GM12878 (cell line): ENCODE data around the gene SHC1. TPM values are rescaled to one million over a fixed set of nuclear protein-coding genes. Genes with fewer than 3 reads are reported as not detected.

ENCODE experiments used
- ATAC-seq: fragments of 200-7000 bp; cut with Tn5 transposase; 3 replicates; pipeline ENCODE4 v1.9.1; 2020; ENCODE audit warnings: mild to moderate bottlenecking, moderate library complexity
- BruUV-seq: library from RNA; stranded (reverse); fragments of 400-500 nt; replicated peaks from 2 replicates; lab custom pipeline; 2021; lab: Mats Ljungman, UMichigan
- CTCF ChIA-PET: fragments of 300-600 bp; sonication (Branson Sonifier 250); formaldehyde crosslinking; extraction: SDS; loops from one replicate; lab custom pipeline; 2021; ENCODE audit warnings: inconsistent platforms; lab: Yijun Ruan, JAX
- POLR2A ChIA-PET: fragments of 350-600 bp; formaldehyde crosslinking; extraction: SDS; loops from one replicate; lab custom pipeline; 2021; ENCODE audit warnings: inconsistent platforms; lab: Charles Lee
- RAD21 ChIA-PET: fragments of 300-600 bp; sonication (Branson Sonifier 250); formaldehyde crosslinking; loops from one replicate; lab custom pipeline; 2023; ENCODE audit warnings: antibody characterized with exemption; ENCODE audit not compliant: unreplicated experiment; lab: Charles Lee
- SMC1A ChIA-PET: fragments of 300-600 bp; sonication (Branson Sonifier 250); formaldehyde crosslinking; loops from one replicate; lab custom pipeline; 2023; ENCODE audit not compliant: unreplicated experiment, uncharacterized antibody; lab: Charles Lee
- DNase-seq: peaks from one replicate; pipeline ENCODE4 v3.0.0-alpha.2; 2011; ENCODE audit warnings: low read depth, low spot score
- FAIRE-seq: peaks from 3 replicates; lab custom pipeline; 2011; peaks lifted over from hg19 to GRCh38; lab: Jason Lieb, UNC
- H2AFZ ChIP-seq: 2 replicates; pipeline ENCODE4 v1.6.0; 2011; ENCODE audit warnings: low read depth, low read length, control low read depth; ENCODE audit not compliant: control insufficient read depth
- H3K27ac ChIP-seq: 2 replicates; pipeline ENCODE4 v1.5.1; 2011; ENCODE audit warnings: control low read depth; ENCODE audit not compliant: control insufficient read depth, insufficient read depth
- H3K27me3 ChIP-seq, 2 experiments: replicated peaks in 1 of 2; 2 replicates each; pipeline versions ENCODE4 v1.6.0 to v1.6.1; 2011; ENCODE audit warnings: low read length in 1 of 2; ENCODE audit not compliant: control insufficient read depth in 2 of 2, insufficient read depth in 2 of 2
- H3K36me3 ChIP-seq, 2 experiments: 2 replicates each; pipeline ENCODE4 v1.5.1; 2011; ENCODE audit warnings: low read length in 1 of 2; ENCODE audit not compliant: control insufficient read depth in 2 of 2, insufficient read depth in 2 of 2
- H3K4me1 ChIP-seq: 2 replicates; pipeline ENCODE4 v1.6.1; 2011; ENCODE audit warnings: mild to moderate bottlenecking, low read length, moderate library complexity, mixed read lengths; ENCODE audit not compliant: control insufficient read depth, insufficient read depth
- H3K4me2 ChIP-seq: 2 replicates; pipeline ENCODE4 v1.6.0; 2011; ENCODE audit warnings: control low read depth; ENCODE audit not compliant: control insufficient read depth, insufficient read depth
- H3K4me3 ChIP-seq: fragments of 200-600 bp; sonication (generic); 2 replicates; pipeline ENCODE4 v1.5.1; 2016
- H3K79me2 ChIP-seq: 2 replicates; pipeline ENCODE4 v1.6.0; 2011; ENCODE audit warnings: low read length; ENCODE audit not compliant: control insufficient read depth, insufficient read depth
- H3K9ac ChIP-seq: 2 replicates; pipeline ENCODE4 v1.8.0; 2011; ENCODE audit warnings: low read length, control low read depth, mixed read lengths; ENCODE audit not compliant: control insufficient read depth, insufficient read depth
- H3K9me3 ChIP-seq: replicated peaks from 3 replicates; pipeline ENCODE4 v1.5.1; 2011; ENCODE audit warnings: mild to moderate bottlenecking, low read length; ENCODE audit not compliant: control insufficient read depth, insufficient read depth
- H4K20me1 ChIP-seq: 2 replicates; pipeline ENCODE4 v1.6.0; 2011; ENCODE audit not compliant: control insufficient read depth, insufficient read depth
- CHD1 ChIP-seq: IDR thresholded peaks from 2 replicates; pipeline ENCODE4 v1.6.1; 2012; ENCODE audit warnings: low read depth, low read length, improper control_type of control experiment
- CTCF ChIP-seq, 3 experiments: IDR thresholded peaks in 2 of 3; conservative IDR thresholded peaks in 1 of 3; 2 replicates each; pipeline ENCODE4 v1.5.1; 2011; ENCODE audit warnings: low read depth in 3 of 3, low read length in 3 of 3, mild to moderate bottlenecking in 3 of 3, control low read depth in 2 of 3, moderate library complexity in 2 of 3, inconsistent platforms in 1 of 3, mixed read lengths in 1 of 3; ENCODE audit not compliant: control insufficient read depth in 2 of 3, insufficient read depth in 1 of 3; ENCODE audit errors: extremely low read depth in 1 of 3
- DPF2 ChIP-seq: fragments of 450-650 bp; IDR thresholded peaks from 2 replicates; pipeline ENCODE4 v1.6.1; 2017; ENCODE audit warnings: mild to moderate bottlenecking
- MYC ChIP-seq: IDR thresholded peaks from 2 replicates; pipeline ENCODE4 v1.6.1; 2011; ENCODE audit warnings: mild to moderate bottlenecking, low read length, moderate library complexity, inconsistent platforms; ENCODE audit not compliant: insufficient read depth, insufficient replicate concordance, insufficient read length, severe bottlenecking
- NFIC ChIP-seq: IDR thresholded peaks from 2 replicates; pipeline ENCODE4 v1.6.1; 2012; ENCODE audit warnings: low read depth, mild to moderate bottlenecking, inconsistent platforms, low read length, moderate library complexity
- NFYA ChIP-seq: IDR thresholded peaks from 2 replicates; pipeline ENCODE4 v1.6.1; 2011; ENCODE audit warnings: low read depth, mild to moderate bottlenecking, low read length, improper control_type of control experiment, borderline replicate concordance
- POLR2A ChIP-seq: IDR thresholded peaks from 2 replicates; pipeline ENCODE4 v1.6.1; 2011; ENCODE audit warnings: low read depth, mild to moderate bottlenecking, low read length
- POLR2AphosphoS2 ChIP-seq: IDR thresholded peaks from 2 replicates; pipeline ENCODE4 v1.6.1; 2011; ENCODE audit warnings: low read depth, mild to moderate bottlenecking, low read length, improper control_type of control experiment, moderate library complexity
- RUNX3 ChIP-seq: IDR thresholded peaks from 2 replicates; pipeline ENCODE4 v1.6.1; 2012; ENCODE audit warnings: low read length, inconsistent platforms
- ZBTB11 ChIP-seq: fragments of 450-650 bp; formaldehyde crosslinking; IDR thresholded peaks from 2 replicates; pipeline ENCODE4 v1.5.0; 2022; ENCODE audit warnings: mild to moderate bottlenecking, missing genetic modification characterization
- WGBS: methylation state at CpG from one replicate; pipeline ENCODE4 v1.1.6; 2016; ENCODE audit warnings: low lambda C conversion rate; ENCODE audit not compliant: insufficient replicate concordance, insufficient coverage; ENCODE audit errors: missing lambda C conversion rate; 5-methylcytosine and 5-hydroxymethylcytosine counted together
- in situ Hi-C: fragments of 300-500 bp; cut with MboI; formaldehyde crosslinking; loops from 9 replicates; pipeline ENCODE4 v1.14.3; 2018; ENCODE audit warnings: mixed read lengths
- intact Hi-C: fragments of 100-400 bp; cut with micrococcal nuclease; formaldehyde crosslinking; loops from one replicate; pipeline ENCODE4 v1.14.2; 2022; ENCODE audit not compliant: unreplicated experiment
- polyA plus RNA-seq, 11 experiments: library from polyadenylated mRNA; depleted of rRNA in 4 of 11; unstranded in 6 of 11; stranded (reverse) in 5 of 11; fragments of >200 nt; fragmentation: Nextera tagmentation in 4 of 11; fragmentation: Illumina TruSeq in 1 of 11; extraction: Ambion mirVana in 4 of 11; extraction: Trizol in 1 of 11; gene quantifications; 1 replicate in 1 of 11; 2 replicates in 10 of 11; pipeline versions ENCODE4 v1.2.1 to v1.2.3, GENCODE V29; 2011 to 2016; ENCODE audit warnings: inconsistent platforms in 2 of 11, missing spikeins in 2 of 11, low read depth in 1 of 11
- total RNA-seq, 4 experiments: library from RNA; depleted of rRNA in 3 of 4; stranded (reverse); fragments of >200 nt in 3 of 4; fragmentation: Illumina TruSeq in 1 of 4; extraction: Trizol in 1 of 4; gene quantifications; 2 replicates each; pipeline versions ENCODE4 v1.2.1 to v1.2.3, GENCODE V29; 2013 to 2021
- TF ChIP-seq, protein P1 (sequence below): fragments of 450-650 bp; IDR thresholded peaks from 2 replicates; pipeline ENCODE4 v1.6.1; 2017; ENCODE audit warnings: mild to moderate bottlenecking, low read depth, inconsistent platforms; ENCODE audit not compliant: poor library complexity, severe bottlenecking

The SHC1 gene
- total and polyA plus RNA-seq, 10 of the 15 experiments (the other 5 are each of a cell fraction or from before 2014, with no cell fraction given), result 2.6 to 49.3 (median 25.2) TPM

DNA sequence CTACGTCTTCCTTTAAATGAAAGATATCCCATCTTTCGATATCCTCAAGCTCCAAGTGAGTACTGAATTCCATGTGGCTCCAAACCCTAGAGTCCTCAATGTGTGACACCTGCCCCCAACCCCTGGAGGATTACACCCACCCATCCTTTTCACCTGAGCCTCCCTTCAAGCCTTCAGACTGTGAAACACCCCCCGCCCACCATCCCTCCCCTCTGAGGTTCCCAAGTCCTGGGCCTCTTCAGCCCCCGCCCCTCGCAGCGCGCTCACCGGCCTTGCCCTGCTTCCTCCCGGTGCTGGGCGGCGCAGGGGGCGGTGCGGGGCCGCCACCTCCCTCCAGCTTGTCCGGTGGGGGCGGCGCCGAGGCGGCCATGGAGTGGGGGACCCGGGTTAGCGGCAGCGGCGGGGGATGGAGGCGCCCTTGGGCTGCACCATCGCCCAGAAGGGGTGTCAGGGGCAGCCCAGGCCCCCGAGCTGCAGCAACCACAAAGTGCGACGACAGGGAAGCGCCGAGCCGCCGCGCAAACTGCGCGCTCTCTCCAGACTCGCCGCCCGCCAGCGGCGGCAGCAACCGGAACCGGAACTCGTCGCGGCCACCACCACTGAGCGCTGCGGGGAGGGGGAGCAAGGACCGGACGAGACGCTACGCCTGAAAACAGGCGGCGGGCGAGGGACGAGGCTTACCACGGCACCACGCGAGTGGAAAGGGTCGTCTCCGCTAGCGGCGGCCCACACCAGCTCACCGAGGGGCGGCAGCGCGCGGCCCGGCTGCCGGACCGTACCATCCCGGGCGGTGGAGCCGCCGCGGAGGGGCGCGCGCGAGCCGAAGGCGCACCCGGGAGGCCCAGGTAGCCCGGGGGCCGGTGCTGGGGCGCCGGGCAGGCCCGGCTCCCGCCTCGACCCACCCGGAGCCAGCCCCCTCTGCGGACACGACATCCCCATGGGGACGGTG is 9.1 kb downstream of the SHC1 start, which contains the start of gene PYGO2:
Gene PYGO2, minus strand, starts transcription at position 576 of the 949 bp plus-strand sequence. Its CDS starts 206 bp downstream, at position 370.
- WGBS, result 1% methylated on average over 66 of the region's 93 CpGs
- H3K36me3 ChIP-seq, result peaks cover 9 to 12% of the 10 kb centered on the region in 2 experiments; a peak in 3 of 4 replicates
- peak; percentile 54 for FAIRE-seq
- SMC1A ChIA-PET, result interaction anchor here (0.8 to 3.1 kb wide), 12 partner anchors 8 to 61 kb away, joined by 3 to 14 read pairs (median 4); partner anchors contain the start of genes CKS1B, FLAD1 and SHC1
- no peak for DNase-seq
- ATAC-seq, result peak; percentile 94
- RAD21 ChIA-PET, result interaction anchor here (0.6 to 2.4 kb wide), 7 partner anchors 9 to 90 kb away, joined by 3 to 15 read pairs (median 5); partner anchors contain the start of genes ADAM15, PMVK and SHC1
- peak within 1 kb of the TSS; percentile 81 for H3K9ac ChIP-seq
- no peaks in the 10 kb centered on the region for H3K9me3 ChIP-seq
- BruUV-seq, result no TSS peak
- peaks cover 9% of the 10 kb centered on the region for H3K4me1 ChIP-seq
- H2AFZ ChIP-seq, result peak within 1 kb of the TSS; percentile 73
- intact Hi-C loops (loop anchor here (2.0 to 5.0 kb wide), 2 partner anchors 25 to 41 kb away; partner anchors contain the start of genes PMVK and ZBTB7B), in situ Hi-C loops (no loop called here)
- peak within 1 kb of the TSS; percentile 86 for H3K4me2 ChIP-seq
- H3K4me3 ChIP-seq, result peak within 1 kb of the TSS; percentile 88
- H4K20me1 ChIP-seq, result no peaks in the 10 kb centered on the region
- H3K79me2 ChIP-seq, result peaks cover 31% of the 10 kb centered on the region
- no peaks in the 10 kb centered on the region for H3K27me3 ChIP-seq
- peak within 1 kb of the TSS; percentile 97 for H3K27ac ChIP-seq
- CTCF ChIA-PET, result interaction anchor here (0.6 to 2.7 kb wide), 18 partner anchors 9 to 938 kb away, joined by 3 to 20 read pairs (median 5); partner anchors contain the start of genes ADAM15, PMVK and SHC1
- POLR2A ChIA-PET, result interaction anchor here (0.5 to 12.3 kb wide), 12 partner anchors 10 to 268 kb away, joined by 3 to 140 read pairs (median 6); partner anchors contain the start of genes CKS1B, PMVK and SHC1
- TF ChIP-seq DPF2 (peak; percentile 89), CHD1 (peak; percentile 96), MYC (no peak), POLR2AphosphoS2 (peak; percentile 94; the same call in 1 of the 2 replicates), ZBTB11 (CRISPR knock-in tag) (peak; percentile 42; the same call in 1 of the 2 replicates), POLR2A (peak; percentile 95), CTCF (IDR thresholded peaks at IDR 0.05 in 2 of 3, conservative IDR thresholded peaks at IDR 0.05 in 1 of 3; ENCODE audit: control insufficient read depth in 2 of 3, extremely low read depth in 1 of 3, insufficient read depth in 1 of 3, low read depth in 3 of 3, low read length in 3 of 3) (peak; percentile 44 to 73 (median 52); a peak in 5 of 6 replicates), NFIC (no peak), NFYA (no peak), RUNX3 (peak; percentile 47; the same call in 1 of the 2 replicates)
- TF ChIP-seq, protein P1, sequence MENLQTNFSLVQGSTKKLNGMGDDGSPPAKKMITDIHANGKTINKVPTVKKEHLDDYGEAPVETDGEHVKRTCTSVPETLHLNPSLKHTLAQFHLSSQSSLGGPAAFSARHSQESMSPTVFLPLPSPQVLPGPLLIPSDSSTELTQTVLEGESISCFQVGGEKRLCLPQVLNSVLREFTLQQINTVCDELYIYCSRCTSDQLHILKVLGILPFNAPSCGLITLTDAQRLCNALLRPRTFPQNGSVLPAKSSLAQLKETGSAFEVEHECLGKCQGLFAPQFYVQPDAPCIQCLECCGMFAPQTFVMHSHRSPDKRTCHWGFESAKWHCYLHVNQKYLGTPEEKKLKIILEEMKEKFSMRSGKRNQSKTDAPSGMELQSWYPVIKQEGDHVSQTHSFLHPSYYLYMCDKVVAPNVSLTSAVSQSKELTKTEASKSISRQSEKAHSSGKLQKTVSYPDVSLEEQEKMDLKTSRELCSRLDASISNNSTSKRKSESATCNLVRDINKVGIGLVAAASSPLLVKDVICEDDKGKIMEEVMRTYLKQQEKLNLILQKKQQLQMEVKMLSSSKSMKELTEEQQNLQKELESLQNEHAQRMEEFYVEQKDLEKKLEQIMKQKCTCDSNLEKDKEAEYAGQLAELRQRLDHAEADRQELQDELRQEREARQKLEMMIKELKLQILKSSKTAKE, result no peak
